ENCODE measurements around the gene TTC9B.

TTC9B gene

DNA sequence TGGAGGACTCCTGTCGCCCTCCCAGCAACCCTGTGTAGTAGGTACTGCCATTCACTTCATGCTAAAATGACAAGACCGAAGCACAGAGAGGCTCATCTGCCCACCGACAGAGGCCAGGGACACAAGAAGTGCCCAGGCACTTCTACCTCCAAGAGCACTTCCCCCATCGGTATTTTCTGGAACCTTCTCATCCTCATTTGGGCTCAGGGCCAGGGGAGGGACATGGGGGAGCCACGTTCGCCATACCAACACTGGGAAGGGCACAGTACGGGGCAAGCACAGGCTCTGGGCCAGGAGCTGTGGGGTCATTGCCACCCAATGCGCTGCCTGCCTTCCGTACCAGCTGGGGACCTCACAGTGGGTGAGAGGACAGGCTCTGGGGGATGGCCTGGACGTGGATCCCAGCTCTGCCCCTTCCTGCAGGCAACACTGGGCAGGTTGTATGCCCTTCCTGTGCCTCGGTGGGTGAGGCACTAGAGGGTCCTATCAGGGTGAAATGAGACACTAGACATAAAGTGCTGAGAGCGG, 29.6 kb upstream of the TTC9B start:
- DNase-seq = no peak

DNA sequence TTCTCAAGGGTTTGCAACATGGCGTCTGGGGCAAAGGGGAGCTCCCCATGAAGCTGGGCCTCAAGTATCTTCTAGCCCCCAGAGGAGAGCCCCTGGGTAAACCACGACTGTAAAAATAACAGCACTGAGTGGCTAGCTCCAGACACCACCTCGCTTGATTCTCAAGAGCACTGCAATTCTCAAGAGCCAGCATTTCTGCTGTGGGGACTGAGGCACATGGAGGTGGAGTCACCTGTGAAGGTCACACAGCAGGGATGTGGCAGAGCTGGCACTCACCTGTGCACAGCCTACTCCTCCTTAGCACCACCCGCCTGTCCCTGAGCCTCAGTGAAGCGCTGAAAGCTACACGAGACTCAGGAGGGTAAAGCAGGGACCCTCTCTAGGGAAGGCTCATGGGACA, 29.0 kb upstream of the TTC9B start:
- DNase-seq = no peak

- DNase-seq = no peak
Observed at GRCh38 chr19:40246292-40247073, 28.3 kb upstream of the TTC9B start.

GRCh38 chr19:40245506-40246128, 27.4 kb upstream of the TTC9B start:
- DNase-seq = no peak

DNA sequence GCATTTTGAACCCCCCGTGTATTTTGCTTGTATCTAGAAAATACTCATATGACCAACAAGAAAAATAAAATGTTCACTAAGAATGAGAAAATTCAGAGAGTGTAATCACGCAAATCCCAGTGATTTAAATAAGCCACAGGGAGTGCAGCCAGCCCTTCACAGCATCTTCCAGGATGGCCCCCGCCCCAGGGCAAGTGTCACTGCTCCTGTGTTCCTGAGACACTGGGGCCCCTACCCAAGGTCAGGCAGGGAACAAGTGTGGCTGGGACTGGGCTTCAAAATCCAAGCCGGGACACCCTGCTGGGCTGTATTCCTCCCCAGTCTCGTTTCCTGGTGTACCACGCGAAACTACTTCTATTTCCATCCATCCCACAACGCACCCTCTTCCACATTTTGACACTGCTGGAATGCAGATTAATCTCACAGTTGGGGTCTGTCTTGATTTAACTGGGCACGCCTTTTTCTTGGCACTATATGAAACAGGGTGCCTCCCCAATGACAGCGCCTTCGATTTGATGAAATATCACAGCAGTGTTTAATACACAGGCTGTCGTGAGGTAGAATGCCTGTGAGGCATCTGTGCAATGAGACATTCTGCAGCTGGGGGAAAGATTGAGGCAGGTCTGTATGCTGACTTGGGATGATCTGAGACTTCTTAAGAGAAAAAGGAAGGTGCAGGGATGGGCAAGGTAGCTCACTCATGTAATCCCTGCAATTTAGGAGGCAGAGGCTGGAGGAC, 26.6 kb upstream of the TTC9B start:
- no peak for DNase-seq

- DNase-seq = no peak
Observed at GRCh38 chr19:40243181-40243580, 25.0 kb upstream of the TTC9B start.

- DNase-seq = no peak
Observed at GRCh38 chr19:40242480-40242879, 24.3 kb upstream of the TTC9B start.

GRCh38 chr19:40241809-40242384, 23.7 kb upstream of the TTC9B start:
- DNase-seq = no peak

GRCh38 chr19:40241125-40241808, 23.1 kb upstream of the TTC9B start:
- DNase-seq = no peak

GRCh38 chr19:40240332-40240731, 22.1 kb upstream of the TTC9B start:
- no peak for DNase-seq

DNA sequence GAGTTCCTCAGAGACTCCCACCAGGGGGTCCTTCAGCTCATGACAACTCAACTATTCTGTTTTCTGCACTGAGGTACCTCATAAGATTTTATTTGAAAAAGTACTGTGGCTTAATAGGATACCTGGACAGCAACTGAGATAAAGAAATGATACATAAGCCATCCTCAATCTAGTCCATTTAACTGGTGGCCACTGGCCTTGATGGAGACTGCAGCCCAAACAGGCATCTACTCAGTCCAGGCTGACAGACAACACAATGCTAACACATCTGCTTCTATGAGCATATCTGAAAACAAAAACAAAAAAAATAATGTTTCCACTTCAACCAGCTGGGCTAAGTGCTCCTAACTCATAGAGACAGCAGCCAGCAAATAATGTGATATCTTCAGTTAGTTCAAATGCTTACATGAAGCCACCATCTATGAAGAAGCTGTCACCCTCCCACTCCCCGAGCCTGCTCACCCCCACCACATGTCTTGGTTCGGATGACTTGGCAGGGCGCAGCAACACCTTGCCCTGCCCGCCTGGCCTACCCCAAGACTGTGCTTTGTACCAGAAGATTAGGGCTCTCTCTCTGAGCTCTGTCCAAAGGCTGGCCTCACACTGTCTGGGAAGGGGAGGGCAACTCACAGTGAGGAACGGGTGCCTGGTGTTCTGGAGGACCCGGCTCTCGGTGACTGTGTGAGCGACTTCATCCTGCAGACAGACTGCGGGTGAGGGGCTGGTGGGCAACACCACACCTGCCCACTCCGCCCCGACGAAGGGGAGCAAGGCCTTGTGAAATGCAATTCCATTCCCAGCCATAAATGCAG, 21.4 kb upstream of the TTC9B start:
- no peak for DNase-seq

- no peak for DNase-seq
Observed at GRCh38 chr19:40238775-40239174, 20.6 kb upstream of the TTC9B start.

GRCh38 chr19:40237791-40238190, 19.6 kb upstream of the TTC9B start:
- no peak for DNase-seq

GRCh38 chr19:40236366-40236765, 18.2 kb upstream of the TTC9B start:
- no peak for DNase-seq

DNA sequence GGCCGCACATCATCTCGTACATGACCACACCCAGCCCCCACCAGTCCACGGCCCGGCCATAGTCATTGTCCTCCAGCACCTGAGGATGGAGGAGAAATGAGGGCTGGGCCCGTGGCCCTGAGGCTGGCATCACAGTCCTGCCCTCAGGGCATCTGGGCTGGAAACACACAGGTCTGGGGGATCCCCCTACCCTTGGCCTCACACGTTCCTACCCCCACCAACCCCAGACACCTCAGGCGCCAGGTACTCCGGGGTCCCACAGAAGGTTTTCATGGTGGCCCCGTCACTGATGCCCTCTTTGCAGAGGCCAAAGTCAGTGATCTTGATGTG, 17.8 kb upstream of the TTC9B start:
- no peak for DNase-seq

DNA sequence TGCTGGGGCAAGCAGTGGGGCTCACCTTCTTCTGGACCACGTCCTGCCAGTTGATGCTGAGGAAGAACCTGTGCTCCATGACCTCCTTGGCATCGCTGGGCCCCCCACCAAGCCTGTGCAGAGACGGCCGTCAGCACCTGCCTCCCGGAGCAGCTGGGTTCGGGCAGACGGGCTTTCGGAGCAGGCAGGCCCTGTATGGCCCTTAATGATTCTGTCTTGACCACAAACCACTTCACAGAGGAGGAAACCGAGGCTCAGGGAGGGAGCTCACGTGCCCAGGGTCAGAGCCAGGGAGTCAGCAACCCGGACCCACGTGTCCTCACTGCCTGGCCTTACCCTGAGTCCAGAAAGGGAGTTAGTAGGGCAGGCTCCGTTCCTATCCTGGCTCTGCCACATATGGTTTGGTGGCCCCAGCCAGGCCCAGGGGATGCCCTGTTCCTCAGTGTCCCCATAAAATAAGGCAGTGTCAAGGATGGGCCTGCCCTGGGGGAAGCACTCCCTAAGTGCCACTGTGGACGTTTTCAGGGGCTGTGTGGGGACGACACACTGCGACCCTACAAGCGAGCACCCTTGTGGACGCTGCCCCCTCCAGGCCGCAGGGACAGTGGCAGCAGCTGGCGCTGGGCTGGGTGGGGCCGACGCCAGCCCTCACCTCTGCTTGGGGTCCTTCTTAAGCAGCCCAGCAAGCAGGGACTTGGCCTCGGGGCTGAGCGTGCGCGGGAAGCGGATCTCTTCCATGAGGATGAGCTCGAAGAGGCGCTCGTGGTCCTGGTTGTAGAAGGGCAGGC, 17.2 kb upstream of the TTC9B start:
- DNase-seq = no peak

- no peak for DNase-seq
Observed at GRCh38 chr19:40234429-40235237, 16.4 kb upstream of the TTC9B start.

DNA sequence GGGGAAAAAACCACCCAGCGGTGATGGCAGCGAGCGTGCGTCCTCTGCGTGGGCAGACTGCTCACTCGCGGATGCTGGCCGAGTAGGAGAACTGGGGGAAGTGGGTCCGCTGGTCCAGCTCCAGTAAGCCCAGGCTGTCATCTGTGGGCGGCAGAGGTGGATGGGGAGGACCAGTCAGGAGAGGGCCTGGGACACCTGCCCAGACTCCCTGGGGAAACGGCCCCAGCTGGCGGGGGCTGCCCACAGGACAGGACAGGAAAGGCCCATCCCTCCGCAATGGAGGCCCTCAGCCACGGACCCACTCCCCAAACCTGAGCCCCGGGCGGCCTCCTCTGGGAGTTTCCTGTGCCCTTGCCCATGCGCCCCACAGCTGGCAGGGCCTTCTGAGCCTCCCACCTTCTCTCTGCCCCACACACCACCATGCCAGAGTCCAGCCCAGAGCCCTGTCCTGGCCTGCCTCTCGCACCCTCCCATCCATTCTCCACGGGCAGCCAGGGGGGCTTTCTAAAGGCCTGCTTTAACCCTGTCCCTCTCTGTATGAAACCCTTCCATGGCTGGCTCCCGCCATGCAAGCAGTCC, 15.7 kb upstream of the TTC9B start:
- DNase-seq = no peak

DNA sequence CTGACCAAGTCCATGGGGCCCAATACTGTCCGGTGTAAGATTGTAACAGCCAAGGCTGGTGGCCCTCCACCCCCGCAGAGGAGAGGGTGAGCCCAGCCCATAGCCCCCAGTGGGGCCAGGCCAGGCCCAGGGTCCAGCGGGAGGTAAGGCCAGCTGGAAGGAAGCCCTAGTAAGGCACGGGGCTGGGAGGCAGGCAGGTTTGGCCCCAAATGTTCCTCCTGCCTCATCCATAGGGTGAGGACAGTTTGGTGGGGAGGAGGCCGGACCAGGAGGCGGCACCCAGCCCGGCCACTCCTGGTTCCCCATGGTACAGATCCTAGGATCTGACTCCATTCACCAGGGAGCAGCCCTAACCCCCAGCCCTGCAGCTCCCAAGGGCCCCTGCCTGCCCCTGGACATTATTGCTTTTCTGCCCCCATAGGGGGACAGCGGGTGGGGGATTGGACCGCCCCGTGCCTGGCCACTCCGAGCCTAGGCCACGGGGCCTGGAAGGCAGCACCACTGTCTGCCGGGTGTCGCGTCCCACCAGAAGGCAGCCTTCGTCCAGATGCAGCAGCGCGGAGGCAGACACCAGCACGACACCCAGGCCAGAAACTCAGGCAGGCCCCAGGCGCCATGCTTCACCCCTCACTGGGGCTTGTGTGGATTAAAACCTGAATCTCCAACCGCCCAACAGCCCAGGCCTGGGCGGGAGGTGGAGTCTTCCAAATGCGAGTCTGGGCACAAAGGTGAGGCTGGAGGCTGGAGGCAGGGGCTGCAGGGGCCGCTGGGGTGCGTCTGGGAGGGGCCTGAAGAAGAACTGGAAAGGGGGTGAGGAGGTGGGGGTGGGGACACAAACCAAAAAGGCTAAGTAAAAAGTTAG, 15.0 kb upstream of the TTC9B start:
- no peak for DNase-seq

Measured in NCI-H1694 (cell line).